Kidney epithelial cell (primary cell): Measurements from ENCODE around the gene DYTN. TPM values are rescaled to one million over a fixed set of nuclear protein-coding genes. Genes with fewer than 3 reads are reported as not detected.

Experiments
- DNase-seq: peaks from one replicate; pipeline ENCODE4 v3.0.0-alpha.2; 2010; ENCODE audit warnings: low read depth
- H3K27me3 ChIP-seq: 2 replicates; pipeline ENCODE4 v1.6.0; 2011; ENCODE audit warnings: low read length; ENCODE audit not compliant: control insufficient read depth, insufficient read depth
- H3K36me3 ChIP-seq: 2 replicates; pipeline ENCODE4 v1.5.1; 2011; ENCODE audit warnings: low read length; ENCODE audit not compliant: control insufficient read depth, insufficient read depth
- H3K4me3 ChIP-seq: 2 replicates; pipeline ENCODE4 v1.5.1; 2011; ENCODE audit warnings: low read depth, mild to moderate bottlenecking, control low read depth, low read length
- CTCF ChIP-seq: IDR thresholded peaks from 2 replicates; pipeline ENCODE4 v1.5.1; 2011; ENCODE audit warnings: mild to moderate bottlenecking, moderate library complexity, low read length, control low read depth, inconsistent platforms; ENCODE audit not compliant: insufficient read depth, poor library complexity, severe bottlenecking
- total RNA-seq: library from RNA; depleted of rRNA; stranded (reverse); fragments of >200 nt; gene quantifications from 2 replicates; pipeline ENCODE4 v1.2.3, GENCODE V29; 2015

DYTN gene
- total RNA-seq, 1 donor from 2014 or later = not detected

- Histone ChIP-seq H3K27me3 (no peaks in the 10 kb centered on the region), H3K36me3 (no peaks in the 10 kb centered on the region), H3K4me3 (no peak overlapping the region)
- no peak for TF ChIP-seq CTCF
- DNase-seq = no peak
These were observed 99.2 kb downstream of the DYTN start for GRCh38 chr2:206619011-206619410.

- H3K36me3 ChIP-seq = no peaks in the 10 kb centered on the region
- no peak for TF ChIP-seq CTCF
- no peaks in the 10 kb centered on the region for H3K27me3 ChIP-seq
- H3K4me3 ChIP-seq = no peak overlapping the region
- no peak for DNase-seq
These were observed 102.0 kb downstream of the DYTN start for GRCh38 chr2:206616151-206616550.

GRCh38 chr2:206615417-206616089, 102.6 kb downstream of the DYTN start:
- no peak for TF ChIP-seq CTCF
- Histone ChIP-seq H3K36me3 (no peaks in the 10 kb centered on the region), H3K4me3 (no peak overlapping the region), H3K27me3 (no peaks in the 10 kb centered on the region)
- no peak for DNase-seq

- no peak for DNase-seq
- no peaks in the 10 kb centered on the region for H3K27me3 ChIP-seq
- no peaks in the 10 kb centered on the region for H3K36me3 ChIP-seq
- no peak overlapping the region for H3K4me3 ChIP-seq
- no peak for TF ChIP-seq CTCF
These were observed 103.4 kb downstream of the DYTN start for GRCh38 chr2:206614811-206615210.

GRCh38 chr2:206611736-206612135, 106.5 kb downstream of the DYTN start:
- no peak for DNase-seq

More at GRCh38 chr2:206611736-206612135, 106.5 kb downstream of the DYTN start:
- Histone ChIP-seq H3K4me3 (no peak overlapping the region), H3K36me3 (no peaks in the 10 kb centered on the region), H3K27me3 (no peaks in the 10 kb centered on the region)
- no peak for TF ChIP-seq CTCF
